NT2/D1 (cell line): ENCODE measurements around the gene CCDC43.
"Not testable (repeated sequence)": the region's sequence is repeated elsewhere in the genome, so short reads cannot be mapped to it uniquely, and the experiment has no call there.

ENCODE experiments used
- DNase-seq: peaks from one replicate; pipeline ENCODE4 v3.0.0-alpha.2; 2011; ENCODE audit warnings: low read depth, low spot score
- H3K27me3 ChIP-seq: 2 replicates; pipeline ENCODE4 v1.6.0; 2011; ENCODE audit warnings: mild to moderate bottlenecking; ENCODE audit not compliant: insufficient read length, insufficient read depth
- H3K36me3 ChIP-seq: 2 replicates; pipeline ENCODE4 v1.6.1; 2011; ENCODE audit warnings: mild to moderate bottlenecking, low read length, mixed read lengths; ENCODE audit not compliant: insufficient read depth, insufficient read length
- H3K4me1 ChIP-seq: 2 replicates; pipeline ENCODE4 v1.5.1; 2011; ENCODE audit not compliant: insufficient read depth, insufficient read length
- H3K4me3 ChIP-seq: 2 replicates; pipeline ENCODE4 v1.5.1; 2011; ENCODE audit warnings: low read depth; ENCODE audit not compliant: insufficient read length
- H3K9ac ChIP-seq: 2 replicates; pipeline ENCODE4 v1.6.0; 2011; ENCODE audit warnings: low read depth; ENCODE audit not compliant: insufficient read length
- H3K9me3 ChIP-seq: 2 replicates; pipeline ENCODE4 v1.5.1; 2011; ENCODE audit warnings: mild to moderate bottlenecking, low read length; ENCODE audit not compliant: insufficient read depth
- SUZ12 ChIP-seq: IDR thresholded peaks from 2 replicates; pipeline ENCODE4 v1.6.1; 2011; ENCODE audit not compliant: insufficient read length, insufficient read depth; ENCODE audit errors: extremely low read depth
- YY1 ChIP-seq: IDR thresholded peaks from 2 replicates; pipeline ENCODE4 v1.6.1; 2011; ENCODE audit not compliant: insufficient read length, insufficient read depth
- ZNF274 ChIP-seq: IDR thresholded peaks from 2 replicates; pipeline ENCODE4 v1.6.1; 2011; ENCODE audit warnings: mild to moderate bottlenecking, low read depth, low read length

Gene CCDC43

GRCh38 chr17:44719444-44719843, 29.9 kb upstream of the CCDC43 start:
- Histone ChIP-seq H3K27me3 (no peaks in the 10 kb centered on the region), H3K9me3 (no peaks in the 10 kb centered on the region), H3K4me3 (no peak overlapping the region), H3K9ac (no peak overlapping the region), H3K36me3 (peaks cover 69% of the 10 kb centered on the region), H3K4me1 (no peaks in the 10 kb centered on the region)
- DNase-seq, result no peak
- TF ChIP-seq YY1 (no peak), ZNF274 (no peak), SUZ12 (no peak)

- H3K36me3 ChIP-seq, result peaks cover 24% of the 10 kb centered on the region
- no peaks in the 10 kb centered on the region for H3K9me3 ChIP-seq
- peaks cover 2% of the 10 kb centered on the region for H3K4me1 ChIP-seq
- TF ChIP-seq SUZ12 (no peak), YY1 (no peak), ZNF274 (no peak)
- peak within 1 kb of the TSS; percentile 97 for H3K4me3 ChIP-seq
- no peaks in the 10 kb centered on the region for H3K27me3 ChIP-seq
- peak; percentile 77 for DNase-seq
- H3K9ac ChIP-seq, result peak within 1 kb of the TSS; percentile 86
Observed at GRCh38 chr17:44708401-44709263, 19.1 kb upstream of the CCDC43 start, which contains the start of gene DBF4B. Gene DBF4B (plus strand): TSS chr17:44708665. CDS start chr17:44708821, 156 bp downstream.

- Histone ChIP-seq H3K4me3 (peak overlapping the region; percentile 97), H3K36me3 (peaks cover 17% of the 10 kb centered on the region), H3K27me3 (no peaks in the 10 kb centered on the region), H3K9ac (peak overlapping the region; percentile 86), H3K9me3 (no peaks in the 10 kb centered on the region), H3K4me1 (peaks cover 2% of the 10 kb centered on the region)
- no peak for TF ChIP-seq YY1
- no peak for TF ChIP-seq ZNF274
- no peak for TF ChIP-seq SUZ12
- no peak for DNase-seq
Observed at GRCh38 chr17:44707755-44708400, 18.3 kb upstream of the CCDC43 start.

GRCh38 chr17:44700288-44700687, 10.7 kb upstream of the CCDC43 start:
- not testable (repeated sequence) for H3K36me3 ChIP-seq, H3K9me3 ChIP-seq, H3K27me3 ChIP-seq, DNase-seq, H3K4me3 ChIP-seq, H3K9ac ChIP-seq, H3K4me1 ChIP-seq

GRCh38 chr17:44693609-44694008, 4.0 kb upstream of the CCDC43 start:
- no peak for TF ChIP-seq YY1
- TF ChIP-seq ZNF274, result no peak
- no peak for TF ChIP-seq SUZ12
- H3K9ac ChIP-seq, result no peak overlapping the region
- H3K4me1 ChIP-seq, result no peaks in the 10 kb centered on the region
- no peaks in the 10 kb centered on the region for H3K9me3 ChIP-seq
- no peaks in the 10 kb centered on the region for H3K27me3 ChIP-seq
- H3K4me3 ChIP-seq, result no peak overlapping the region
- H3K36me3 ChIP-seq, result no peaks in the 10 kb centered on the region
- DNase-seq, result no peak

- peaks cover 20% of the 10 kb centered on the region for H3K36me3 ChIP-seq
- not testable (repeated sequence) for H3K4me1 ChIP-seq, H3K4me3 ChIP-seq, H3K9me3 ChIP-seq, H3K9ac ChIP-seq, DNase-seq, H3K27me3 ChIP-seq
Observed at GRCh38 chr17:44690746-44691306, 1.2 kb upstream of the CCDC43 start.

GRCh38 chr17:44688675-44689476, 700 bp downstream of the CCDC43 start:
- peak overlapping the region; percentile 94 for H3K9ac ChIP-seq
- TF ChIP-seq ZNF274 (no peak), YY1 (no peak), SUZ12 (no peak)
- DNase-seq, result no peak
- H3K4me1 ChIP-seq, result no peaks in the 10 kb centered on the region
- H3K9me3 ChIP-seq, result no peaks in the 10 kb centered on the region
- peaks cover 35% of the 10 kb centered on the region for H3K36me3 ChIP-seq
- no peaks in the 10 kb centered on the region for H3K27me3 ChIP-seq
- peak overlapping the region; percentile 93 for H3K4me3 ChIP-seq
